ENCODE data around the gene DUT.

GRCh38 chr15:48333540-48333939 lies 2.3 kb downstream of the DUT start:
- no peak for TF ChIP-seq CTCF (IDR thresholded peaks at IDR 0.05)
- no peak for TF ChIP-seq POLR2A (IDR thresholded peaks at IDR 0.05)
- no peak for TF ChIP-seq EP300 (IDR thresholded peaks at IDR 0.05)
